ENCODE results near the gene ACSM3. TPM values are rescaled to one million over a fixed set of nuclear protein-coding genes. Genes with fewer than 3 reads are reported as not detected.

The ACSM3 gene
- total and polyA plus RNA-seq, 4 experiments from 2014 or later = 3.3 to 6.7 (median 5.4) TPM

GRCh38 chr16:20767577-20767976 lies 3.8 kb downstream of the ACSM3 start:
- H3K4me3 ChIP-seq (ENCODE audit: low read length in 2 of 2) = no peak overlapping the region
- POLR2A ChIA-PET (ENCODE audit: partially characterized antibody) = no interaction called here

DNA sequence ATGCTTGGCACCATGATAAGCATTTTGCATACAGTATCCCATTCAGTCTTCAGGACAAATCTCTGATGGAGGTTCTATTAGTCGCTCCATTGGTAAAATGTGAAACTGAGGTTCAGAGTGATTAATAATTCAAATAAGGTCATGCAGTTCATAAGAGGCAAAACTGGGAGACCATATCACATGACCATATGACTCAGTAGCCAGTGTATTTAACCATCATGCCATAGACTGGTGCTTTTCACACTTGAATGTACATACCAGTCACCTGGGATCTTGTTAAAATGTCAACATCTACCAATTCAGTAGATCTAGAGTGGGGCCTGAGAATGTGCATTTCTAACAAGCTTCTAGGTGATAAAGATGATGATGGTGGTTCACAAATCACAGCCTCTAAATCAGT lies 4.3 kb downstream of the ACSM3 start:
- intact Hi-C loops (cut with micrococcal nuclease) = no loop called here

More at GRCh38 chr16:20767577-20767976, 3.8 kb downstream of the ACSM3 start:
- intact Hi-C loops (cut with micrococcal nuclease) = no loop called here
- Histone ChIP-seq H3K9me3 (ENCODE audit: control insufficient read depth in 1 of 2, low read length in 2 of 2) (no peaks in the 10 kb centered on the region), H3K4me1 (ENCODE audit: insufficient read depth, low read length) (peaks cover 20% of the 10 kb centered on the region), H3K27ac (ENCODE audit: low read depth, low read length) (no peak overlapping the region), H3K36me3 (ENCODE audit: insufficient read depth, low read length) (no peaks in the 10 kb centered on the region), H3K27me3 (ENCODE audit: insufficient read depth, low read length) (no peaks in the 10 kb centered on the region)
- CTCF ChIA-PET (ENCODE audit: partially characterized antibody) = no interaction called here
- Mint-ChIP-seq H3K9me3 (no peaks in the 10 kb centered on the region), H3K4me1 (peaks cover 11 to 23% (median 14%) of the 10 kb centered on the region in 4 donors), H3K27me3 (no peaks in the 10 kb centered on the region), H3K36me3 (peaks cover 4 to 9% of the 10 kb centered on the region in 2 donors), H3K4me3 (no peak overlapping the region), H3K27ac (no peak overlapping the region)
- no peak for DNase-seq

GRCh38 chr16:20768818-20769217 lies 5.0 kb downstream of the ACSM3 start:
- no peak for DNase-seq
- H3K9me3 ChIP-seq (ENCODE audit: control insufficient read depth in 1 of 2, low read length in 2 of 2) = no peaks in the 10 kb centered on the region
- Mint-ChIP-seq H3K27ac (no peak overlapping the region), H3K36me3 (peaks cover 3 to 4% of the 10 kb centered on the region in 2 donors), H3K9me3 (no peaks in the 10 kb centered on the region), H3K4me1 (peaks cover 2 to 11% (median 3%) of the 10 kb centered on the region in 4 donors), H3K27me3 (no peaks in the 10 kb centered on the region), H3K4me3 (no peak overlapping the region)
- H3K4me3 ChIP-seq (ENCODE audit: low read length in 2 of 2) = no peak overlapping the region
- H3K4me1 ChIP-seq (ENCODE audit: insufficient read depth, low read length) = peaks cover 11% of the 10 kb centered on the region
- CTCF ChIA-PET (ENCODE audit: partially characterized antibody) = no interaction called here
- POLR2A ChIA-PET (ENCODE audit: partially characterized antibody) = no interaction called here
- no peak overlapping the region for H3K27ac ChIP-seq (ENCODE audit: low read depth, low read length)
- H3K27me3 ChIP-seq (ENCODE audit: insufficient read depth, low read length) = no peaks in the 10 kb centered on the region
- intact Hi-C loops (cut with micrococcal nuclease) = no loop called here
- H3K36me3 ChIP-seq (ENCODE audit: insufficient read depth, low read length) = no peaks in the 10 kb centered on the region

More for the DNA sequence above, 4.3 kb downstream of the ACSM3 start:
- Mint-ChIP-seq H3K27ac (no peak overlapping the region), H3K4me3 (no peak overlapping the region), H3K4me1 (peaks cover 8 to 17% (median 10%) of the 10 kb centered on the region in 4 donors), H3K9me3 (no peaks in the 10 kb centered on the region), H3K36me3 (peaks cover 4 to 9% of the 10 kb centered on the region in 2 donors), H3K27me3 (no peaks in the 10 kb centered on the region)
- no peaks in the 10 kb centered on the region for H3K9me3 ChIP-seq (ENCODE audit: control insufficient read depth in 1 of 2, low read length in 2 of 2)
- no peak overlapping the region for H3K4me3 ChIP-seq (ENCODE audit: low read length in 2 of 2)
- H3K27me3 ChIP-seq (ENCODE audit: insufficient read depth, low read length) = no peaks in the 10 kb centered on the region
- ChIA-PET POLR2A (ENCODE audit: partially characterized antibody) (no interaction called here), CTCF (ENCODE audit: partially characterized antibody) (no interaction called here)
- H3K4me1 ChIP-seq (ENCODE audit: insufficient read depth, low read length) = peaks cover 15% of the 10 kb centered on the region
- no peak overlapping the region for H3K27ac ChIP-seq (ENCODE audit: low read depth, low read length)
- no peaks in the 10 kb centered on the region for H3K36me3 ChIP-seq (ENCODE audit: insufficient read depth, low read length)
- no peak for DNase-seq

DNA sequence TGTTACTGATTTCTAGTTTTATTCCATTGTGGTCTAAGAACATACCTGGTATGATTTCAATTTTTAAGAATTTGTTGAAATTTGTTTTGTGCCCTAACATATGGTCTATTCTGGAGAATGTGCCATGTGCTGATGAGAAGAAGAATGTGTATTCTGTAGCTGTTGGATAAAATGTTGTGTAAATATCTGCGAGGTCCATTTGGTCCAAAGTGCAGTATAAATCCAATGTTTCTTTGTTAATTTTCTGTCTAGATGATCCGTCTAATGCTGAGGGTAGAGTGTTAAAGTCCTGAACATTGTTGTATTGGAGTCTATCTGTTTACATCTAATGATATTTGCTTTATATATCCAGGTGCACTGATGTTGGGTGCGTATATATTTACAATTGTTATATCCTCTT lies 9.9 kb downstream of the ACSM3 start:
- peaks cover 4 to 8% of the 10 kb centered on the region in 2 donors for H3K36me3 Mint-ChIP-seq
- no peaks in the 10 kb centered on the region for H3K36me3 ChIP-seq (ENCODE audit: insufficient read depth, low read length)
- H3K4me3 Mint-ChIP-seq = no peak overlapping the region
- H3K4me3 ChIP-seq (ENCODE audit: low read length in 2 of 2) = no peak overlapping the region
- H3K27ac Mint-ChIP-seq = no peak overlapping the region
- H3K4me1 Mint-ChIP-seq = no peaks in the 10 kb centered on the region
- H3K27ac ChIP-seq (ENCODE audit: low read depth, low read length) = no peak overlapping the region
- no peaks in the 10 kb centered on the region for H3K9me3 Mint-ChIP-seq
- H3K9me3 ChIP-seq (ENCODE audit: control insufficient read depth in 1 of 2, low read length in 2 of 2) = no peaks in the 10 kb centered on the region
- H3K27me3 Mint-ChIP-seq = no peaks in the 10 kb centered on the region
- no peak for DNase-seq
- ChIA-PET POLR2A (ENCODE audit: partially characterized antibody) (no interaction called here), CTCF (ENCODE audit: partially characterized antibody) (interaction anchor here (0.7 kb wide), 1 partner anchor 45 kb away, joined by 3 read pairs; no protein-coding TSS in a partner anchor)
- no peaks in the 10 kb centered on the region for H3K27me3 ChIP-seq (ENCODE audit: insufficient read depth, low read length)
- intact Hi-C loops (cut with micrococcal nuclease) = no loop called here
- no peaks in the 10 kb centered on the region for H3K4me1 ChIP-seq (ENCODE audit: insufficient read depth, low read length)

DNA sequence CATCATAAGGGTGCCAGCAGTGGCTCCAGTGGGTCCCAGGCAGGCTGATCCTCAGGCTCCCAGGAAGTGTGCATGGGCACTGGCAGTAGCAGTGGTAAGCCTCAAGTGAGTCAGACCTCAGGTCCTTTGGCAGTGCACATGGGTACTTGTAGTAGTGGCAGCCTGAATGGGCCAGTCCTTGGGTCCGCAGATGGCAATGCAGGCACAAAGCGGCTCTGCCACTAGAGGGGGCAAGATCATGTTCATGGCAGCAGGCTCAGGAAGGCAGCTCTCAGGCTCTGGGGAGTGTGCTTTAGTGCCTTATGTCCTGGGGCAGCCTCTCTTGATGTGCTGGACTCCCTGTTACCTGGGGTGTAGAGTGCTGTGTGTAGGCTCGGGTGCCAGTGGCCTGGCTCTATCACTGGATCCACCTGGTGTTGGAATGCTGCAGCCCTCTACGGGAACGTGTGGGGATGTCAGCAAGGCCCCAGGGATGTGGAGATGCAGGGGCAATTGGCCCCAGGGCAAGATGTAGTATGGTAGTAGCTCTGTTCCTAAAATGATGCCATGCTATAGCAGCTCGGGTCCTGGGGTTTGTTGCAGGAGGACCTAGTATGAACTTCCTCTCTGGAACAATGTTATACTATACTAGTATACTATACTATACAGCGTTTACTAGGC lies 11.0 kb downstream of the ACSM3 start:
- Histone ChIP-seq H3K4me1 (ENCODE audit: insufficient read depth, low read length) (no peaks in the 10 kb centered on the region), H3K36me3 (ENCODE audit: insufficient read depth, low read length) (no peaks in the 10 kb centered on the region), H3K27me3 (ENCODE audit: insufficient read depth, low read length) (no peaks in the 10 kb centered on the region), H3K27ac (ENCODE audit: low read depth, low read length) (no peak overlapping the region), H3K4me3 (ENCODE audit: low read length in 2 of 2) (no peak overlapping the region), H3K9me3 (ENCODE audit: control insufficient read depth in 1 of 2, low read length in 2 of 2) (no peaks in the 10 kb centered on the region)
- H3K4me3 Mint-ChIP-seq = no peak overlapping the region
- ChIA-PET POLR2A (ENCODE audit: partially characterized antibody) (no interaction called here), CTCF (ENCODE audit: partially characterized antibody) (interaction anchor here (1.2 to 1.3 kb wide), 2 partner anchors 9 to 13 kb away, joined by 3 read pairs; no protein-coding TSS in a partner anchor)
- no peaks in the 10 kb centered on the region for H3K9me3 Mint-ChIP-seq
- intact Hi-C loops (cut with micrococcal nuclease) = no loop called here
- no peaks in the 10 kb centered on the region for H3K27me3 Mint-ChIP-seq
- no peak overlapping the region for H3K27ac Mint-ChIP-seq
- DNase-seq = peak; percentile 21 to 46 (median 34)
- H3K36me3 Mint-ChIP-seq = peaks cover 4 to 10% of the 10 kb centered on the region in 2 donors
- H3K4me1 Mint-ChIP-seq = no peaks in the 10 kb centered on the region

- no peak for DNase-seq
- Mint-ChIP-seq H3K4me1 (no peaks in the 10 kb centered on the region), H3K27ac (no peak overlapping the region), H3K4me3 (no peak overlapping the region), H3K36me3 (peaks cover 5 to 8% of the 10 kb centered on the region in 2 donors), H3K27me3 (no peaks in the 10 kb centered on the region), H3K9me3 (no peaks in the 10 kb centered on the region)
- H3K27ac ChIP-seq (ENCODE audit: low read depth, low read length) = no peak overlapping the region
- no peaks in the 10 kb centered on the region for H3K9me3 ChIP-seq (ENCODE audit: control insufficient read depth in 1 of 2, low read length in 2 of 2)
- ChIA-PET POLR2A (ENCODE audit: partially characterized antibody) (no interaction called here), CTCF (ENCODE audit: partially characterized antibody) (no interaction called here)
- intact Hi-C loops (cut with micrococcal nuclease) = no loop called here
- H3K36me3 ChIP-seq (ENCODE audit: insufficient read depth, low read length) = no peaks in the 10 kb centered on the region
- no peaks in the 10 kb centered on the region for H3K4me1 ChIP-seq (ENCODE audit: insufficient read depth, low read length)
- H3K27me3 ChIP-seq (ENCODE audit: insufficient read depth, low read length) = no peaks in the 10 kb centered on the region
- H3K4me3 ChIP-seq (ENCODE audit: low read length in 2 of 2) = no peak overlapping the region
Measured at GRCh38 chr16:20781697-20782096, 17.9 kb downstream of the ACSM3 start.

GRCh38 chr16:20782470-20782869 lies 18.7 kb downstream of the ACSM3 start:
- ChIA-PET CTCF (ENCODE audit: partially characterized antibody) (no interaction called here), POLR2A (ENCODE audit: partially characterized antibody) (no interaction called here)
- Histone ChIP-seq H3K4me1 (ENCODE audit: insufficient read depth, low read length) (no peaks in the 10 kb centered on the region), H3K36me3 (ENCODE audit: insufficient read depth, low read length) (no peaks in the 10 kb centered on the region), H3K4me3 (ENCODE audit: low read length in 2 of 2) (no peak overlapping the region), H3K9me3 (ENCODE audit: control insufficient read depth in 1 of 2, low read length in 2 of 2) (no peaks in the 10 kb centered on the region), H3K27me3 (ENCODE audit: insufficient read depth, low read length) (no peaks in the 10 kb centered on the region), H3K27ac (ENCODE audit: low read depth, low read length) (no peak overlapping the region)
- H3K4me3 Mint-ChIP-seq = no peak overlapping the region
- intact Hi-C loops (cut with micrococcal nuclease) = no loop called here
- H3K27me3 Mint-ChIP-seq = no peaks in the 10 kb centered on the region
- H3K4me1 Mint-ChIP-seq = no peaks in the 10 kb centered on the region
- peaks cover 5 to 8% of the 10 kb centered on the region in 2 donors for H3K36me3 Mint-ChIP-seq
- no peaks in the 10 kb centered on the region for H3K9me3 Mint-ChIP-seq
- H3K27ac Mint-ChIP-seq = no peak overlapping the region
- DNase-seq = no peak
